Stomach (tissue), 4 donors: ENCODE measurements around the gene CENATAC.

Experiments
- POLR2A ChIP-seq, 4 donors: fragments of 450-650 bp; IDR thresholded peaks; one replicate each; pipeline ENCODE4 v1.6.1; 2016; ENCODE audit warnings: antibody characterized with exemption in 4 of 4, control low read depth in 2 of 4, mild to moderate bottlenecking in 1 of 4, moderate library complexity in 1 of 4
- POLR2AphosphoS5 ChIP-seq, 3 donors: sonication (generic); formaldehyde crosslinking; IDR thresholded peaks; one replicate each; pipeline ENCODE4 v1.6.1; 2016; ENCODE audit warnings: antibody characterized with exemption in 3 of 3

- TF ChIP-seq POLR2AphosphoS5 (IDR thresholded peaks at IDR 0.05): no peak
- TF ChIP-seq POLR2A (IDR thresholded peaks at IDR 0.05): no peak
Measured at GRCh38 chr11:119026970-119027369, 29.0 kb downstream of the CENATAC start.
